ENCODE results near the gene SGTB. TPM values are rescaled to one million over a fixed set of nuclear protein-coding genes. Genes with fewer than 3 reads are reported as not detected.

The SGTB gene
- total and polyA plus RNA-seq, 2 donors (not counting 1 experiment from before 2014, with no cell fraction given), result 18.7 to 32.4 TPM

GRCh38 chr5:65742565-65743231, 20.8 kb upstream of the SGTB start:
- H3K36me3 ChIP-seq (ENCODE audit: control insufficient read depth, insufficient read depth, low read length), result no peaks in the 10 kb centered on the region
- H3K4me2 ChIP-seq (ENCODE audit: extremely low read depth, insufficient read depth, low read length), result peak overlapping the region; percentile 30
- no peak for TF ChIP-seq EZH2 (IDR thresholded peaks at IDR 0.05; ENCODE audit: low read length, missing control alignments)
- TF ChIP-seq, protein P1, sequence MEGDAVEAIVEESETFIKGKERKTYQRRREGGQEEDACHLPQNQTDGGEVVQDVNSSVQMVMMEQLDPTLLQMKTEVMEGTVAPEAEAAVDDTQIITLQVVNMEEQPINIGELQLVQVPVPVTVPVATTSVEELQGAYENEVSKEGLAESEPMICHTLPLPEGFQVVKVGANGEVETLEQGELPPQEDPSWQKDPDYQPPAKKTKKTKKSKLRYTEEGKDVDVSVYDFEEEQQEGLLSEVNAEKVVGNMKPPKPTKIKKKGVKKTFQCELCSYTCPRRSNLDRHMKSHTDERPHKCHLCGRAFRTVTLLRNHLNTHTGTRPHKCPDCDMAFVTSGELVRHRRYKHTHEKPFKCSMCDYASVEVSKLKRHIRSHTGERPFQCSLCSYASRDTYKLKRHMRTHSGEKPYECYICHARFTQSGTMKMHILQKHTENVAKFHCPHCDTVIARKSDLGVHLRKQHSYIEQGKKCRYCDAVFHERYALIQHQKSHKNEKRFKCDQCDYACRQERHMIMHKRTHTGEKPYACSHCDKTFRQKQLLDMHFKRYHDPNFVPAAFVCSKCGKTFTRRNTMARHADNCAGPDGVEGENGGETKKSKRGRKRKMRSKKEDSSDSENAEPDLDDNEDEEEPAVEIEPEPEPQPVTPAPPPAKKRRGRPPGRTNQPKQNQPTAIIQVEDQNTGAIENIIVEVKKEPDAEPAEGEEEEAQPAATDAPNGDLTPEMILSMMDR (conservative IDR thresholded peaks at IDR 0.05 in 1 of 2, IDR thresholded peaks at IDR 0.05 in 1 of 2; ENCODE audit: low read depth in 1 of 2, low read length in 2 of 2), result peak; percentile 81 to 83
- peak; percentile 83 to 88 for DNase-seq (ENCODE audit: low read depth in 2 of 2)
- H3K9me3 ChIP-seq (ENCODE audit: control insufficient read depth, insufficient read depth, low read depth, low read length), result no peaks in the 10 kb centered on the region
- H3K27me3 ChIP-seq (ENCODE audit: control insufficient read depth, insufficient read depth, low read length), result no peaks in the 10 kb centered on the region
- H3K4me3 ChIP-seq (replicated peaks in 1 of 4; ENCODE audit: control extremely low read depth in 1 of 4, insufficient read depth in 1 of 4, low read depth in 3 of 4, low read length in 4 of 4), result no peak overlapping the region
- peaks cover 12% of the 10 kb centered on the region for H3K79me2 ChIP-seq (ENCODE audit: control insufficient read depth, insufficient read depth, low read length)
- no peaks in the 10 kb centered on the region for H3K4me1 ChIP-seq (ENCODE audit: control insufficient read depth, extremely low read depth, insufficient read depth, low read length)
- no peak overlapping the region for H3K9ac ChIP-seq (ENCODE audit: insufficient read depth, low read length)
- no peak overlapping the region for H2AFZ ChIP-seq (ENCODE audit: low read length)
- no peaks in the 10 kb centered on the region for H4K20me1 ChIP-seq (ENCODE audit: control insufficient read depth, extremely low read depth, insufficient read depth, low read length)
- peak overlapping the region; percentile 22 for H3K27ac ChIP-seq (ENCODE audit: insufficient read depth, low read length)

- Histone ChIP-seq H3K27me3 (ENCODE audit: control insufficient read depth, insufficient read depth, low read length) (no peaks in the 10 kb centered on the region), H3K36me3 (ENCODE audit: control insufficient read depth, insufficient read depth, low read length) (no peaks in the 10 kb centered on the region), H3K4me1 (ENCODE audit: control insufficient read depth, extremely low read depth, insufficient read depth, low read length) (no peaks in the 10 kb centered on the region), H3K27ac (ENCODE audit: insufficient read depth, low read length) (no peak overlapping the region), H3K9ac (ENCODE audit: insufficient read depth, low read length) (no peak overlapping the region), H3K79me2 (ENCODE audit: control insufficient read depth, insufficient read depth, low read length) (peaks cover 9% of the 10 kb centered on the region), H3K9me3 (ENCODE audit: control insufficient read depth, insufficient read depth, low read depth, low read length) (no peaks in the 10 kb centered on the region), H2AFZ (ENCODE audit: low read length) (no peak overlapping the region), H4K20me1 (ENCODE audit: control insufficient read depth, extremely low read depth, insufficient read depth, low read length) (no peaks in the 10 kb centered on the region), H3K4me3 (replicated peaks in 1 of 4; ENCODE audit: control extremely low read depth in 1 of 4, insufficient read depth in 1 of 4, low read depth in 3 of 4, low read length in 4 of 4) (no peak overlapping the region), H3K4me2 (ENCODE audit: extremely low read depth, insufficient read depth, low read length) (no peak overlapping the region)
- TF ChIP-seq EZH2 (IDR thresholded peaks at IDR 0.05; ENCODE audit: low read length, missing control alignments), result no peak
- TF ChIP-seq, protein P1 (conservative IDR thresholded peaks at IDR 0.05 in 1 of 2, IDR thresholded peaks at IDR 0.05 in 1 of 2; ENCODE audit: low read depth in 1 of 2, low read length in 2 of 2), result no peak
- DNase-seq (ENCODE audit: low read depth in 2 of 2), result no peak
Measured at GRCh38 chr5:65739162-65739561, 17.3 kb upstream of the SGTB start.

DNA sequence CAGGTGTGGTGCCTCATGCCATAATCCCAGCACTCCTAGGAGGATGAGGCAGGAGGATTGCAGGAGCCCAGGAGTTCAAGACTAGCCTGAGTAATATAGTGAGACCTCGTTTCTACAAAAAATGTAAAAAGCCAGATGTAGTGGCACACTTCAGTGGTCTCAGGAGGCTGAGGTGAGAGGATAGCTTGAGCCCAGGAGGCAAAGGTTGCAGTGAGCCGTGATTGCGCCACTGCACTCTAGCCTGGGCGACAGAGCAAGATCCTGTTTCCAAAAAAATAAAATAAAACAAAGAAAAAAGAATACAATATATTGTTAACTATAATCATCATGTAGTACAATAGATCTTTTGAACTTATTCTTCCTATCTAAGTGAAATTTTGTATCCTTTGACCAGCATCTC, 16.4 kb upstream of the SGTB start:
- Histone ChIP-seq H4K20me1 (ENCODE audit: control insufficient read depth, extremely low read depth, insufficient read depth, low read length) (no peaks in the 10 kb centered on the region), H3K9me3 (ENCODE audit: control insufficient read depth, insufficient read depth, low read depth, low read length) (no peaks in the 10 kb centered on the region), H3K27me3 (ENCODE audit: control insufficient read depth, insufficient read depth, low read length) (no peaks in the 10 kb centered on the region), H3K79me2 (ENCODE audit: control insufficient read depth, insufficient read depth, low read length) (peaks cover 7% of the 10 kb centered on the region), H3K36me3 (ENCODE audit: control insufficient read depth, insufficient read depth, low read length) (no peaks in the 10 kb centered on the region), H3K9ac (ENCODE audit: insufficient read depth, low read length) (no peak overlapping the region), H2AFZ (ENCODE audit: low read length) (no peak overlapping the region), H3K4me3 (replicated peaks in 1 of 4; ENCODE audit: control extremely low read depth in 1 of 4, insufficient read depth in 1 of 4, low read depth in 3 of 4, low read length in 4 of 4) (no peak overlapping the region), H3K4me1 (ENCODE audit: control insufficient read depth, extremely low read depth, insufficient read depth, low read length) (no peaks in the 10 kb centered on the region), H3K27ac (ENCODE audit: insufficient read depth, low read length) (no peak overlapping the region), H3K4me2 (ENCODE audit: extremely low read depth, insufficient read depth, low read length) (no peak overlapping the region)
- TF ChIP-seq EZH2 (IDR thresholded peaks at IDR 0.05; ENCODE audit: low read length, missing control alignments), result no peak
- TF ChIP-seq, protein P1 (conservative IDR thresholded peaks at IDR 0.05 in 1 of 2, IDR thresholded peaks at IDR 0.05 in 1 of 2; ENCODE audit: low read depth in 1 of 2, low read length in 2 of 2), result no peak
- no peak for DNase-seq (ENCODE audit: low read depth in 2 of 2)

All from fibroblast of lung (primary cell).